ENCODE results near the gene CTSA. TPM values are rescaled to one million over a fixed set of nuclear protein-coding genes. Genes with fewer than 3 reads are reported as not detected.
A peak's percentile ranks its signal among the peaks of the same experiment; 100 is the strongest.

The CTSA gene
- total and polyA plus RNA-seq, 9 of the 15 experiments (the other 6 are each of a cell fraction or from before 2014, with no cell fraction given), result 8.8 to 61.7 (median 28.3) TPM

- no peak for TF ChIP-seq NUFIP1 (IDR thresholded peaks at IDR 0.05; ENCODE audit: partially characterized antibody)
- TF ChIP-seq, protein P1, sequence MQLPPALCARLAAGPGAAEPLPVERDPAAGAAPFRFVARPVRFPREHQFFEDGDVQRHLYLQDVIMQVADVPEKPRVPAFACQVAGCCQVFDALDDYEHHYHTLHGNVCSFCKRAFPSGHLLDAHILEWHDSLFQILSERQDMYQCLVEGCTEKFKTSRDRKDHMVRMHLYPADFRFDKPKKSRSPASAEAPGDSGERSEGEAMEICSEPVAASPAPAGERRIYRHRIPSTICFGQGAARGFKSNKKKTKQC (CRISPR knock-in tag; IDR thresholded peaks at IDR 0.05), result no peak
- 0 out of 2 replicates have a peak, but pooled peaks have one; percentile 25 for TF ChIP-seq PTTG1 (tag; IDR thresholded peaks at IDR 0.05; ENCODE audit: low read depth)
- no peak for TF ChIP-seq ELF1 (tag; IDR thresholded peaks at IDR 0.05)
- TF ChIP-seq, protein P2, sequence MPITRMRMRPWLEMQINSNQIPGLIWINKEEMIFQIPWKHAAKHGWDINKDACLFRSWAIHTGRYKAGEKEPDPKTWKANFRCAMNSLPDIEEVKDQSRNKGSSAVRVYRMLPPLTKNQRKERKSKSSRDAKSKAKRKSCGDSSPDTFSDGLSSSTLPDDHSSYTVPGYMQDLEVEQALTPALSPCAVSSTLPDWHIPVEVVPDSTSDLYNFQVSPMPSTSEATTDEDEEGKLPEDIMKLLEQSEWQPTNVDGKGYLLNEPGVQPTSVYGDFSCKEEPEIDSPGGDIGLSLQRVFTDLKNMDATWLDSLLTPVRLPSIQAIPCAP (CRISPR knock-in tag; IDR thresholded peaks at IDR 0.05; ENCODE audit: borderline replicate concordance), result no peak
- peak; percentile 90 to 97 (median 91) for TF ChIP-seq YY1 (IDR thresholded peaks at IDR 0.05; ENCODE audit: borderline replicate concordance in 1 of 3, control insufficient read depth in 1 of 3, extremely low read depth in 1 of 3, insufficient read depth in 3 of 3, insufficient read length in 1 of 3, insufficient replicate concordance in 2 of 3, low read depth in 1 of 3, low read length in 2 of 3)
- peak; percentile 84 for TF ChIP-seq RBFOX2 (IDR thresholded peaks at IDR 0.05; ENCODE audit: low read depth, low read length)
- TF ChIP-seq, protein P3, sequence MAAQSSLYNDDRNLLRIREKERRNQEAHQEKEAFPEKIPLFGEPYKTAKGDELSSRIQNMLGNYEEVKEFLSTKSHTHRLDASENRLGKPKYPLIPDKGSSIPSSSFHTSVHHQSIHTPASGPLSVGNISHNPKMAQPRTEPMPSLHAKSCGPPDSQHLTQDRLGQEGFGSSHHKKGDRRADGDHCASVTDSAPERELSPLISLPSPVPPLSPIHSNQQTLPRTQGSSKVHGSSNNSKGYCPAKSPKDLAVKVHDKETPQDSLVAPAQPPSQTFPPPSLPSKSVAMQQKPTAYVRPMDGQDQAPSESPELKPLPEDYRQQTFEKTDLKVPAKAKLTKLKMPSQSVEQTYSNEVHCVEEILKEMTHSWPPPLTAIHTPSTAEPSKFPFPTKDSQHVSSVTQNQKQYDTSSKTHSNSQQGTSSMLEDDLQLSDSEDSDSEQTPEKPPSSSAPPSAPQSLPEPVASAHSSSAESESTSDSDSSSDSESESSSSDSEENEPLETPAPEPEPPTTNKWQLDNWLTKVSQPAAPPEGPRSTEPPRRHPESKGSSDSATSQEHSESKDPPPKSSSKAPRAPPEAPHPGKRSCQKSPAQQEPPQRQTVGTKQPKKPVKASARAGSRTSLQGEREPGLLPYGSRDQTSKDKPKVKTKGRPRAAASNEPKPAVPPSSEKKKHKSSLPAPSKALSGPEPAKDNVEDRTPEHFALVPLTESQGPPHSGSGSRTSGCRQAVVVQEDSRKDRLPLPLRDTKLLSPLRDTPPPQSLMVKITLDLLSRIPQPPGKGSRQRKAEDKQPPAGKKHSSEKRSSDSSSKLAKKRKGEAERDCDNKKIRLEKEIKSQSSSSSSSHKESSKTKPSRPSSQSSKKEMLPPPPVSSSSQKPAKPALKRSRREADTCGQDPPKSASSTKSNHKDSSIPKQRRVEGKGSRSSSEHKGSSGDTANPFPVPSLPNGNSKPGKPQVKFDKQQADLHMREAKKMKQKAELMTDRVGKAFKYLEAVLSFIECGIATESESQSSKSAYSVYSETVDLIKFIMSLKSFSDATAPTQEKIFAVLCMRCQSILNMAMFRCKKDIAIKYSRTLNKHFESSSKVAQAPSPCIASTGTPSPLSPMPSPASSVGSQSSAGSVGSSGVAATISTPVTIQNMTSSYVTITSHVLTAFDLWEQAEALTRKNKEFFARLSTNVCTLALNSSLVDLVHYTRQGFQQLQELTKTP (IDR thresholded peaks at IDR 0.05; ENCODE audit: low read depth in 1 of 2, partially characterized antibody in 2 of 2), result no peak
- no peak for TF ChIP-seq ZNF444 (CRISPR knock-in tag; IDR thresholded peaks at IDR 0.05)
- no peak; the same call in 1 of the 2 replicates for TF ChIP-seq DPF2 (IDR thresholded peaks at IDR 0.05)
- 0 out of 2 replicates have a peak, but pooled peaks have one; percentile 38 for TF ChIP-seq MTA1 (IDR thresholded peaks at IDR 0.05; ENCODE audit: borderline replicate concordance)
- TF ChIP-seq MED1 (CRISPR knock-in tag; IDR thresholded peaks at IDR 0.05; ENCODE audit: borderline replicate concordance), result no peak
- TF ChIP-seq L3MBTL2 (IDR thresholded peaks at IDR 0.05), result peak; percentile 53; the same call in 1 of the 2 replicates
- TF ChIP-seq COPS2 (conservative IDR thresholded peaks at IDR 0.05), result no peak
- TF ChIP-seq NR2C2 (CRISPR knock-in tag; IDR thresholded peaks at IDR 0.05), result peak; percentile 97
- TF ChIP-seq NR2C2 (tag; IDR thresholded peaks at IDR 0.05), result peak; percentile 99
- no peak for TF ChIP-seq IFI16 (CRISPR knock-in tag; IDR thresholded peaks at IDR 0.05)
- peak; percentile 68 for TF ChIP-seq SAP30 (IDR thresholded peaks at IDR 0.05; ENCODE audit: borderline replicate concordance, insufficient read depth, low read depth, low read length, poor library complexity, severe bottlenecking)
- peak; percentile 99 for TF ChIP-seq RFX1 (IDR thresholded peaks at IDR 0.05)
Measured at GRCh38 chr20:45880988-45881788, 9.9 kb upstream of the CTSA start, which contains the start of gene ZSWIM1 (continued).

Data from K562 (cell line).